Esophagus squamous epithelium (tissue), 5 donors: ENCODE measurements around the gene APOL6. TPM values are rescaled to one million over a fixed set of nuclear protein-coding genes. Genes with fewer than 3 reads are reported as not detected.

ENCODE experiments used
- DNase-seq: peaks from one replicate; lab custom pipeline; 2025; lab: John Stamatoyannopoulos, UW
- H3K27ac ChIP-seq, 4 donors: fragments of 200-600 bp; sonication (generic); one replicate each; pipeline ENCODE4 v1.5.1; 2016 to 2019; ENCODE audit warnings: mild to moderate bottlenecking in 1 of 4
- H3K27me3 ChIP-seq, 4 donors: fragments of 200-600 bp; sonication (generic); 1 replicate in 3 of 4; 2 replicates in 1 of 4; pipeline versions ENCODE4 v1.5.1 to v1.6.0; 2017 to 2021; ENCODE audit warnings: antibody characterized with exemption in 1 of 4
- H3K36me3 ChIP-seq, 3 donors: fragments of 200-600 bp; sonication (generic); one replicate each; pipeline ENCODE4 v1.5.1; 2016 to 2019
- H3K4me1 ChIP-seq, 3 donors: fragments of 200-600 bp; sonication (generic); one replicate each; pipeline ENCODE4 v1.5.1; 2017 to 2019
- H3K4me3 ChIP-seq, 4 donors: fragments of 200-600 bp; sonication (generic); 1 replicate in 3 of 4; 2 replicates in 1 of 4; pipeline ENCODE4 v1.5.1; 2016 to 2019; ENCODE audit warnings: mild to moderate bottlenecking in 2 of 4, moderate library complexity in 1 of 4
- H3K9me3 ChIP-seq, 3 donors: fragments of 200-600 bp; sonication (generic); one replicate each; pipeline ENCODE4 v1.5.1; 2016 to 2019
- CTCF ChIP-seq, 6 experiments: fragments of 450-650 bp in 4 of 6; fragments of 200-600 bp in 2 of 6; sonication (generic) in 2 of 6; IDR thresholded peaks; one replicate each; pipeline ENCODE4 v1.5.1; 2016 to 2019; ENCODE audit warnings: antibody characterized with exemption in 6 of 6, mild to moderate bottlenecking in 4 of 6, moderate library complexity in 4 of 6
- POLR2A ChIP-seq, 4 donors: fragments of 450-650 bp; IDR thresholded peaks; one replicate each; pipeline ENCODE4 v1.6.1; 2017; ENCODE audit warnings: antibody characterized with exemption in 4 of 4, mild to moderate bottlenecking in 4 of 4, moderate library complexity in 3 of 4
- WGBS, 2 donors: methylation state at CpG; one replicate each; pipeline ENCODE4 v1.1.5; 2018; 5-methylcytosine and 5-hydroxymethylcytosine counted together
- intact Hi-C: fragments of 100-400 bp; cut with DNase I; formaldehyde crosslinking; loops from one replicate; pipeline ENCODE4 v1.15.0; 2022
- total RNA-seq, 4 donors: library from RNA; depleted of rRNA; stranded (reverse); fragments of >200 nt; gene quantifications; one replicate each; pipeline ENCODE4 v1.1.0, GENCODE V29; 2016
- donor health status: DM: yes; HTN: yes; CAD: no.

The APOL6 gene
- total RNA-seq, 4 donors from 2014 or later, result 7.8 to 22.3 (median 9.5) TPM

GRCh38 chr22:35616043-35616442 is 32.2 kb upstream of the APOL6 start:
- Histone ChIP-seq H3K9me3 (no peaks in the 10 kb centered on the region), H3K36me3 (no peaks in the 10 kb centered on the region), H3K4me1 (no peaks in the 10 kb centered on the region), H3K27me3 (peaks cover 0 to under 1% (median 0%) of the 10 kb centered on the region in 4 donors), H3K27ac (no peak overlapping the region), H3K4me3 (no peak overlapping the region)
- WGBS, 2 donors, result 56 to 57% methylated on average over 7 of the region's 7 CpGs
- intact Hi-C loops, result no loop called here
- TF ChIP-seq CTCF (IDR thresholded peaks at IDR 0.05) (no peak), POLR2A (IDR thresholded peaks at IDR 0.05) (no peak)
- DNase-seq, result no peak

- H3K27me3 ChIP-seq, result no peaks in the 10 kb centered on the region
- DNase-seq, result no peak
- no peak within 1 kb of the TSS for H3K27ac ChIP-seq
- 75 to 88% methylated on average over 7 to 13 of the region's 16 CpGs for WGBS, 2 donors
- intact Hi-C loops, result no loop called here
- no peak within 1 kb of the TSS for H3K4me3 ChIP-seq
- no peaks in the 10 kb centered on the region for H3K36me3 ChIP-seq
- peaks cover 6 to 11% (median 7%) of the 10 kb centered on the region in 3 donors for H3K4me1 ChIP-seq
- no peaks in the 10 kb centered on the region for H3K9me3 ChIP-seq
- TF ChIP-seq POLR2A (IDR thresholded peaks at IDR 0.05) (no peak), CTCF (IDR thresholded peaks at IDR 0.05) (no peak)
These were observed 31.0 kb upstream of the APOL6 start, which contains the start of gene MB for GRCh38 chr22:35617137-35617755. TSS of gene MB (minus strand) at chr22:35617329. CDS start at chr22:35617257, 72 bp downstream.

- Histone ChIP-seq H3K9me3 (no peaks in the 10 kb centered on the region), H3K36me3 (no peaks in the 10 kb centered on the region), H3K27ac (no peak overlapping the region), H3K27me3 (no peaks in the 10 kb centered on the region), H3K4me3 (no peak overlapping the region), H3K4me1 (peaks cover 16 to 25% (median 17%) of the 10 kb centered on the region in 3 donors)
- DNase-seq, result no peak
- intact Hi-C loops, result no loop called here
- 92 to 93% methylated on average over 1 of the region's 1 CpG for WGBS, 2 donors
- TF ChIP-seq CTCF (IDR thresholded peaks at IDR 0.05), result no peak
- TF ChIP-seq POLR2A (IDR thresholded peaks at IDR 0.05), result no peak
These were observed 29.6 kb upstream of the APOL6 start for GRCh38 chr22:35618427-35619223.

- Histone ChIP-seq H3K9me3 (no peaks in the 10 kb centered on the region), H3K36me3 (no peaks in the 10 kb centered on the region), H3K27ac (no peak overlapping the region), H3K27me3 (no peaks in the 10 kb centered on the region), H3K4me3 (no peak overlapping the region), H3K4me1 (peaks cover 16 to 25% (median 17%) of the 10 kb centered on the region in 3 donors)
- TF ChIP-seq POLR2A (IDR thresholded peaks at IDR 0.05) (no peak), CTCF (IDR thresholded peaks at IDR 0.05) (no peak)
- 95 to 96% methylated on average over 6 to 12 of the region's 13 CpGs for WGBS, 2 donors
- intact Hi-C loops, result loop anchor here (10.0 kb wide), 2 partner anchors 305 to 505 kb away; no protein-coding TSS in a partner anchor
- no peak for DNase-seq
These were observed 28.7 kb upstream of the APOL6 start for GRCh38 chr22:35619336-35620094.
